CD4-positive, alpha-beta T cell treated with Interleukin-4 for 1 hour (primary cell): ENCODE measurements around the gene DCD.
"Not testable (repeated sequence)": the region's sequence is repeated elsewhere in the genome, so short reads cannot be mapped to it uniquely, and the experiment has no call there.

Source experiments
- DNase-seq, 2 donors: peaks; one replicate each; pipeline ENCODE4 v3.0.0-alpha.2; 2020 to 2022

DCD gene

GRCh38 chr12:54650889-54651288 lies 2.7 kb upstream of the DCD start:
- DNase-seq, result no peak

GRCh38 chr12:54650409-54650808 lies 2.2 kb upstream of the DCD start:
- no peak for DNase-seq

- no peak for DNase-seq
These were observed 1.7 kb upstream of the DCD start for GRCh38 chr12:54649825-54650224.

GRCh38 chr12:54641554-54641953 lies 6.6 kb downstream of the DCD start:
- no peak for DNase-seq

- DNase-seq, result no peak
These were observed 7.1 kb downstream of the DCD start for GRCh38 chr12:54641089-54641488.

- not testable (repeated sequence) for DNase-seq
These were observed 9.1 kb downstream of the DCD start for GRCh38 chr12:54639112-54639511.

- no peak for DNase-seq
These were observed 13.4 kb downstream of the DCD start, which contains the start of gene LACRT for GRCh38 chr12:54634795-54635194. LACRT (minus strand) TSS chr12:54634895; CDS start chr12:54634841, 54 bp downstream.

GRCh38 chr12:54631988-54632728 lies 16.0 kb downstream of the DCD start:
- DNase-seq, result no peak

GRCh38 chr12:54631551-54631950 lies 16.6 kb downstream of the DCD start:
- no peak for DNase-seq

- DNase-seq, result no peak
These were observed 18.2 kb downstream of the DCD start for GRCh38 chr12:54629925-54630324.

GRCh38 chr12:54628186-54628846 lies 19.8 kb downstream of the DCD start:
- DNase-seq, result no peak

GRCh38 chr12:54627304-54627703 lies 20.9 kb downstream of the DCD start:
- no peak for DNase-seq

- DNase-seq, result no peak
These were observed 22.6 kb downstream of the DCD start for GRCh38 chr12:54625598-54625997.

GRCh38 chr12:54624315-54625279 lies 23.6 kb downstream of the DCD start:
- DNase-seq, result no peak

- no peak for DNase-seq
These were observed 25.5 kb downstream of the DCD start for GRCh38 chr12:54622463-54623183.

GRCh38 chr12:54616933-54617680 lies 31.1 kb downstream of the DCD start:
- DNase-seq, result no peak

- DNase-seq, result no peak
These were observed 35.9 kb downstream of the DCD start for GRCh38 chr12:54612225-54612750.

- DNase-seq, result no peak
These were observed 36.4 kb downstream of the DCD start for GRCh38 chr12:54611715-54612149.

GRCh38 chr12:54608769-54609168 lies 39.4 kb downstream of the DCD start:
- no peak for DNase-seq

GRCh38 chr12:54608156-54608555 lies 40.0 kb downstream of the DCD start:
- no peak for DNase-seq

- no peak for DNase-seq
These were observed 41.6 kb downstream of the DCD start for GRCh38 chr12:54606556-54606955.
